Lower leg skin (tissue), 3 donors: ENCODE data around the gene GTF2IRD1.

ENCODE experiments used
- CTCF ChIP-seq, 3 donors: fragments of 450-650 bp; IDR thresholded peaks; one replicate each; pipeline ENCODE4 v1.5.1; 2016; ENCODE audit warnings: antibody characterized with exemption in 3 of 3, mild to moderate bottlenecking in 3 of 3, moderate library complexity in 2 of 3
- POLR2A ChIP-seq, 2 donors: fragments of 450-650 bp; IDR thresholded peaks; one replicate each; pipeline ENCODE4 v1.6.1; 2016 to 2017; ENCODE audit warnings: antibody characterized with exemption in 2 of 2, mild to moderate bottlenecking in 1 of 2, moderate library complexity in 1 of 2

DNA sequence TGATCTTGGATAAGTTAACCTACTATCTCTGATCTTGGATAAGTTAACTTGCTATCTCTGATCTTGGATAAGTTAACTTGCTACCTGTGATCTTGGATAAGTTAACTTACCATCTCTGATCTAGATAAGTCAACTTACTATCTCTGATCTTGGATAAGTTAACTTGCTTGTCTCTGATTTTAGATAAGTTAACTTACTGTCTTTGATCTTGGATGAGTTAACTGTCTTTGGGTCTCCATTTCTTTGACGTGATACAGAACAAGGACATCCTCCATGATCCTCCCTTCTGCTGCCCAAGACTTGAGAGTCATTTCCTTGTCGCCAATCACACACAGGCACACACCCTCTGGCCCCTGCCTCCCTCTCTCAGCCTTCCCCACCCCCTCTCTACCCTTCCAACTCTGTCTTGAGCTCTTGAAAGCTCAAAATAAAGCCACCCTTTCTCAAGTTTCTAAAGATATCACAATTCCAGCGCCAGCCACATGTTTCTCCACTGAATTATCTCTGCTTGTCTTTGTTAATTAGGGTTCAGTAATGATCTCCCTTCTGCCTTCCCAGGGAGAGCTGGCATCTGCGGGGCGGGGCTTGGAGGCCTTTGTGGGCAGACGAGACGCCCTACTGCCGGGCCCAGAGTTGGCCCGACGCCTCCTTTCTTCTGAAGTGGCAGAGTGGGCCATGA, 118.7 kb downstream of the GTF2IRD1 start:
- TF ChIP-seq CTCF (IDR thresholded peaks at IDR 0.05) = no peak
- no peak for TF ChIP-seq POLR2A (IDR thresholded peaks at IDR 0.05)
